Mesodermal cell (in vitro differentiated cells): ENCODE results near the gene C1orf174.

Experiments
- H3K27ac ChIP-seq: 2 replicates; pipeline ENCODE4 v1.7.0; 2013; ENCODE audit warnings: mild to moderate bottlenecking, low read depth, low read length, moderate library complexity; ENCODE audit not compliant: severe bottlenecking
- H3K36me3 ChIP-seq: 2 replicates; pipeline ENCODE4 v1.7.1; 2013; ENCODE audit warnings: mild to moderate bottlenecking, low read length, moderate library complexity; ENCODE audit not compliant: control insufficient read depth, insufficient read depth
- H3K4me1 ChIP-seq: one replicate; pipeline ENCODE4 v1.7.1; 2013; ENCODE audit warnings: mild to moderate bottlenecking, low read length; ENCODE audit not compliant: insufficient read depth, control insufficient read depth, poor library complexity, severe bottlenecking
- H3K4me3 ChIP-seq: 2 replicates; pipeline ENCODE4 v1.7.0; 2013; ENCODE audit warnings: low read length, control low read depth, mild to moderate bottlenecking; ENCODE audit not compliant: insufficient read depth, poor library complexity, severe bottlenecking; ENCODE audit errors: extremely low read depth
- H3K9me3 ChIP-seq: 2 replicates; pipeline ENCODE4 v1.7.1; 2013; ENCODE audit warnings: mild to moderate bottlenecking, low read length, moderate library complexity; ENCODE audit not compliant: control insufficient read depth
- WGBS, 2 experiments: methylation state at CpG; one replicate each; pipeline ENCODE4 v1.1.5; 2013; ENCODE audit warnings: missing lambda C conversion rate in 2 of 2; ENCODE audit not compliant: insufficient coverage in 2 of 2; 5-methylcytosine and 5-hydroxymethylcytosine counted together

C1orf174 gene

DNA sequence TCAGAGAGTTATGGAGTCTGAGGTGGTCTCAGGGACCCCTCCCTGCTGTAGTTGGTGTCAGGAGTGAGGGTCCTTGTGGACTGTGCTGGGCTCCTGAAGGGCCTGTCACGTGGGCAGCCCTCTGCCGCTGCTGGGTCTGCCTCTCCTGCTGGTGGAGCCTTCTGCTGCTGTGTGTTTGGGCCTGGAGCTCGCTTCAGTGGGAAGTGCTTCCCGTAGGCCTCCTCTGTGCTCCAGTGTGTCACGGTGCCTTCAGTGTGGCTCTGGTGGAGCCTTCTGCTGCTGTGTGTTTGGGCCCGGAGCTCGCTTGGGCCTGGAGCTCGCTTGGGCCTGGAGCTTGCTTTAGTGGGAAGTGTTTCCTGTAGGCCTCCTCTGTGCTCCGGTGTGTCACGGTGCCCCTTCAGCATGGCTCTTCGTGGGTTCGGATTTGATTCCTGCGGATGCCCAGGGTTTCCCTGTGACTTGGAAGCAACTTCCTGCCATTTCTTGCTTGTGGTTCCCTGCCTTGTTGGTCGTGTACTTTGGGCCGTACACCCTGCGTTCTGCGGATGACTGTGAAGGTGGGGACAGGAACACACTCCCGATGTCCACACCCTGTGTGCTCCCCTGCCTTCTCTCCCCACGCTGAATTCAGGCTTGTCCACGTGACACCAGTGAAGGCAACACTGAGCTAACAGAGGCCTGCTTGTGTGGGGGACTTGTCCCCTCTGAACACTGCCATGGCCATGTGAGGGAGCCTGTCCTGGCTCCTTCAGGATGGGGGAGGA, 19.5 kb downstream of the C1orf174 start:
- WGBS, 2 experiments, result 92 to 95% methylated on average over 15 to 19 of the region's 20 CpGs
- Histone ChIP-seq H3K36me3 (peaks cover 8% of the 10 kb centered on the region), H3K4me3 (no peak overlapping the region), H3K4me1 (no peaks in the 10 kb centered on the region), H3K27ac (no peak overlapping the region), H3K9me3 (peaks cover 10% of the 10 kb centered on the region)

DNA sequence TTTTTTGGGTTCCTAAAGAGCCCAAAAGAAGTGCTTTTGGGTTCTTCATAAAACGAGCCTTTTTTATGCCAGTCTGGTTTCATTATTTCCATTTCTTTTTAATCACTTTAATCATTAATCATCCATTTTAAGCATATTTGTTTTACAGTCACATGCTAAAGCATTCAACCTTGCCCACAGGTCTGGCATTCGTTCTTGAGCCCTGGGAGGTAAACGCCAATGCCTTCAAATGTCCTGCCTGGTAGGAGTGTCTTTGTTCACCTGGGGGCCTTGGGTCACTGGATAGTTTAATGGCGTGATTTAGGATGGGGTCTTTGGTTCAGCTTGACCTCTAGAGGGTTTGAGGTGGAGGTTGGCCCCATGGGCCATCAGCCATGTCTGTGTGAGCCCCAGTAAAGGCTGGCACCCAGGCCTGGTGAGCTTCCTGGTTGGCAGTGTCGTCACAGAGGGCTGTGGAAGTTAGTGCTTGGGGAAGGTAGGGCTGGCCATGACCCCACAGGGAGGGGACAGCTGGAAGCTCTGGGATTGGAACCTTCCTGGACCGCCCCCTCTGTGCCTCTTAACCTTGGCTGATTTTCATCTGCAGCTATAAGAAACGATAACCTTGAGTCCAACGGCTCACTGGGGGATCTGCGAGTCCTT, 20.2 kb downstream of the C1orf174 start:
- Histone ChIP-seq H3K36me3 (peaks cover 6% of the 10 kb centered on the region), H3K4me1 (no peaks in the 10 kb centered on the region), H3K9me3 (peaks cover 10% of the 10 kb centered on the region), H3K27ac (no peak overlapping the region), H3K4me3 (no peak overlapping the region)
- 81 to 92% methylated on average over 6 to 9 of the region's 9 CpGs for WGBS, 2 experiments

DNA sequence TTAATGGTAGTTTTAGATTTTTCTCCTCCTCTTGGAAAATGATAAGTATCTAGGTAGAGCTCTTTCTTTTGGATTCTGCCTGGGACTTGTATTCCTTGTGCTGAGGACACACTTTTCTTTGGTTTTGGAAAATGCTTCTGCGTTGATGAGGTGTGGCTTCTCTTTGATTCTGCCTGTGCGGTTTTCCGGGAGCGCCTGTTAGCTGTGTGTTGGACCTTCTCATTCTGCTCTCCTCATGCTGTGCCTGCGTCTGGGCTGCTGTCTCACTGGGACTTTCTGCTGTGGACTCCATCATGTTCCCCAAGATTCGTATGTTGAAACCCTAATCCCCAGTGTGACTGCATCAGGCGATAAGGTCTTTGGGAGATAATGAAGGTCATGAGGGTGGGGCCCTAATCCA, 21.0 kb downstream of the C1orf174 start:
- Histone ChIP-seq H3K36me3 (peaks cover 2% of the 10 kb centered on the region), H3K4me1 (no peaks in the 10 kb centered on the region), H3K27ac (no peak overlapping the region), H3K4me3 (no peak overlapping the region), H3K9me3 (peaks cover 10% of the 10 kb centered on the region)
- WGBS, 2 experiments, result 94 to 97% methylated on average over 5 to 6 of the region's 7 CpGs

DNA sequence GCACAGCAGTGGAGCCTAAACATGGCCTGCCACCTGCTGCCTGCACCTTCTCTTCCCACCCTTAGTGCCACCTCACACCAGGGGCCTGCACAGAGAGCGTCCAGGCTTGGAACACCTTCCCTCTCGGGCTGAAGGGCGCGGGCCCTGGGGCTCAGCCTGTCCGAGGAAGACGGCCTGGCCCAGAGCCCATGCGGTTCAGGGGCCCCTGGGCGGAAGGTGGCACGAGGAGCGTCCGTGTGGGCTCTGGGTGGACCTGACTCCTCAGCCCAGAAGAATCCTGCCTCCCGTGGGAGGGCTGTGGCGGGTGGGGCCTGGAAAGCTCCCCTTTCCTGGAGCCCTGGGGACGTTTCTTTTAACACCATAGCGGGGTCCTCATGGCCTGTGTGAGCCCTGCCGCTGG, 23.4 kb downstream of the C1orf174 start:
- WGBS, 2 experiments, result 82 to 94% methylated on average over 15 to 16 of the region's 16 CpGs
- Histone ChIP-seq H3K27ac (no peak overlapping the region), H3K4me3 (no peak overlapping the region), H3K4me1 (no peaks in the 10 kb centered on the region), H3K9me3 (peaks cover 10% of the 10 kb centered on the region), H3K36me3 (peaks cover 7% of the 10 kb centered on the region)

DNA sequence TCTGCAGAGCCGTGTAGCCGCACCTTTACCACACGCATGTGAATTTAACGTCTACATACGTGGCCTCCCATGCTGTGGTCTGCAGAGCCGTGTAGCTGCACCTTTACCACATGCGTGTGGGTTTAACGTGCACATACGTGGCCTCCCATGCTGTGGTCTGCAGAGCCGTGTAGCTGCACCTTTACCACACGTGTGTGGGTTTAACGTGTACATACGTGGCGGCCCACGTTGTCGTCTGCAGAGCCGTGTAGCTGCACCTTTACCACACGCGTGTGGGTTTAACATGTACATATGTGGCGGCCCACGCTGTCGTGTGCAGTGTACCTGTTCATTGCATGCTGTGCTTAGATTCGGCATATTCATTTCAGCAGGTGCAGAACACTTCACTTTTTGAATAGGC, 25.3 kb downstream of the C1orf174 start:
- peaks cover 13% of the 10 kb centered on the region for H3K36me3 ChIP-seq
- H3K9me3 ChIP-seq, result peaks cover 10% of the 10 kb centered on the region
- 91 to 92% methylated on average over 23 of the region's 23 CpGs for WGBS, 2 experiments
- H3K27ac ChIP-seq, result no peak overlapping the region
- H3K4me1 ChIP-seq, result no peaks in the 10 kb centered on the region
- no peak overlapping the region for H3K4me3 ChIP-seq

DNA sequence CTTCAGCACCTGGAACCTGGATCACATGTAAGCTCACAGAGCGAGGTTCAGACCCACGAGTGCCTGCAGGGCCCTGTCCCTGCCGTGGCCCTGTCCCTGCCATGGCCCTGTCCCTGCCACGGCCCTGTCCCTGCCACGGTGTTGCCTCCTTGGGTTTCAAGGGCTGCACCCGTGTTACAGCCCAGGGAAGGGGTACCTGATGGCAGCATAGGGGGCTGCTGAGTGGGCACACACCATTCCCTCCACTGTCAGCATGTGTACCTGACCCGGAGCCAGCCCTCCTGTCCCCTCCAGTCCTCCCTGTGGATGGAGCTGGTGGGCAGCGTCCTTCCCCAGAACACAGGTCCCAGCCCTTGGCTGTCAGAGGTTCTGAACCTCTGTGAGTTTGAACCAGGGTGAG, 27.5 kb downstream of the C1orf174 start:
- Histone ChIP-seq H3K4me3 (no peak overlapping the region), H3K9me3 (no peaks in the 10 kb centered on the region), H3K27ac (no peak overlapping the region), H3K4me1 (no peaks in the 10 kb centered on the region), H3K36me3 (peaks cover 13% of the 10 kb centered on the region)
- WGBS, 2 experiments, result 91 to 93% methylated on average over 7 to 8 of the region's 8 CpGs

DNA sequence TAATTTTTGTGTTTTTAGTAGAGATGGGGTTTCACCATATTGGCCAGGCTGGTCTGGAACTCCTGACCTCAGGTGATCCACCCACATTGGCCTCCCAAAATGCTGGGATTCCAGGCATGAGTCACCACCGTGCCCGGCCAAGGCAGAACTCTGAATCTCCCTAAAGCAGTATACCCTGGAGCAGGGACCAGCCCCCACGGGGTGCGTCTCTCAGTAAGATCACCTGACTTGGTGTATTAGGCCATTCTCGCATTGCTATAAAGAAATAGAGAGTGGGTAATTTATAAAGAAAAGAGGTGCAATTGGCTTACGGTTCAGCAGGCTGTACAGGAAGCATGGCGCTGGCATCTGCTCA, 28.6 kb downstream of the C1orf174 start:
- no peaks in the 10 kb centered on the region for H3K4me1 ChIP-seq

DNA sequence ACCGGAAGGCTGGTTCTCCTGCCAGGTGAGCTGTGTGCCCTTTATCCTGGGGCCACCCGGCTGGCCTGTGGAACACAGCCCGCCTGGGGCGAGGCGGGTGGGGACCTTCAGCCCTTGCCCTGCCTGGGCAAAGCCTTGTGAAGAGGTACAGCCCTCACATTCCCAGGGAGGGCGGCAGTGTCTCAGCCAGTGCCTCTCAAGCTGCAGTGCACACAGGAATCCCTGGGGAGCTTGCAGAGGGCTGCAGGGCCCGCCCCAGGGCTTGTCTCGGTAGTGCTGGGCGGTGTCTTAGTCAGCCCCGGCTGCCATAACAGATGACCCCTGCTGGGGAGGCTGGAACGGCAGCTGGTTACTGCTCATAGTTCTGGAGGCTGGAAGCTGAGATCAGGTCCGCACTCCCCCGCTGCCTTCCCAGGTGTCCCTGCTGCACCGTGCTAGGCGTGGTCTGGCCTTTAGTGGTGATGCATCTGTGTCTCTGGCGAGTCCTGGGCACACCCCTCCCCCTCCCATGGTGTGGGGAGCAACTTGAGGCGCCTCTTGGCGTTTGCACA, 30.2 kb downstream of the C1orf174 start:
- H3K9me3 ChIP-seq, result no peaks in the 10 kb centered on the region
- WGBS, 2 experiments, result 77 to 84% methylated on average over 16 to 17 of the region's 18 CpGs
- no peak overlapping the region for H3K4me3 ChIP-seq
- H3K4me1 ChIP-seq, result no peaks in the 10 kb centered on the region
- H3K36me3 ChIP-seq, result peaks cover 13% of the 10 kb centered on the region
- H3K27ac ChIP-seq, result no peak overlapping the region

More for the DNA sequence above, 28.6 kb downstream of the C1orf174 start:
- Histone ChIP-seq H3K4me3 (no peak overlapping the region), H3K36me3 (peaks cover 13% of the 10 kb centered on the region), H3K9me3 (no peaks in the 10 kb centered on the region), H3K27ac (no peak overlapping the region)
- WGBS, 2 experiments, result 96 to 100% methylated on average over 6 to 7 of the region's 7 CpGs

DNA sequence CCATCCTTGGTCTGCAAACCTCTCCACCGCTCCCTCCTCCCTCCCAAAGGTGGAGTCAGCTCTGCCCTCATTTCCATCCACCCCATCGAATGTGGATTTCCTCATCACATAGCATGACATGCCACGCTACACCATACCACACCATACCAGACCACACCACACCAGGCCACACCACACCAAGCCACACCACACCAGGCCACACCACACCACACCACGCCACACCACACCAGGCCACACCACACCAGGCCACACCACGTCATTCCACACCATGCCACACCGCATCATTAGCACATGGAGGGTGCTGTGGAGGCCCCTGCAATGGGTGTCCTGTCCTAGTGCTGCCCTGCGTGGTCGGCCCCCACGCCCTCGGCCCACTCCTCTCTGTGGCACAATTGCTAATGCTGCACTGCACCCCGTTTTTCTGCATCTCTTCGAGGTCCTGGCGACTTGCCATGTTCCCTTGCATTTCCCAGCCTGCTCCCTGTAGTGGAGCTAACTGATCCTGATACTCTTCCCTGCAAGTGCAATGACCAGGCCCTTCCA, 31.5 kb downstream of the C1orf174 start:
- WGBS, 2 experiments, result 74 to 83% methylated on average over 11 to 12 of the region's 13 CpGs
- Histone ChIP-seq H3K4me3 (no peak overlapping the region), H3K27ac (no peak overlapping the region), H3K4me1 (no peaks in the 10 kb centered on the region), H3K36me3 (peaks cover 9% of the 10 kb centered on the region), H3K9me3 (no peaks in the 10 kb centered on the region)

DNA sequence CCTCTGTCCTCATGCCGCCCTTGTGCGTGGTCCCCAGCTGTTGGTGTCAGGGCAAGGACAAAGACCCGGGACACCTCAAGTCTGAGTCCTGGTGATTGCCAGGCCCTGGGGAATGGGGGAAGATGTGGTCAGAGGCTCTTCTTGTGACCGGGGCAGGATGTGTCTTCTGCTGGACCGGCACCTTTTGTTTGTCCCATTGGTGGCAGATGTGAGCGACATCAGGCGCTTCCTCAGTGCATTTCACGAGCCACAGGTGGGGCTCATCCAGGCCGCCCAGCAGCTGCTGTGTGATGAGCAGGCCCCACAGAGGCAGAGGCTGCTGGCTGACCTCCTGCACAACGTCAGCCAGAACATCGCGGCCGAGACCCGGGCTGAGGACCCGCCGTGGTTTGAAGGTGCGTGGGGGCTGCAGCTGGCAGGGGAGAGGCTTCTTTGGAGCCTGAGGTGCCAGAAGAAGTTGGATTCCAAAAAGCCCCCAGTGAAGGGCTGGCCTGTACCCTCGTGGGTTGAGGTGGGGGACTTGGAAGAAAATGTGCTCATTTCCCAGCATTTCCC, 34.4 kb downstream of the C1orf174 start:
- H3K27ac ChIP-seq, result no peak overlapping the region
- no peaks in the 10 kb centered on the region for H3K4me1 ChIP-seq
- H3K36me3 ChIP-seq, result no peaks in the 10 kb centered on the region
- no peak overlapping the region for H3K4me3 ChIP-seq
- 90% methylated on average over 15 to 16 of the region's 18 CpGs for WGBS, 2 experiments
- H3K9me3 ChIP-seq, result no peaks in the 10 kb centered on the region
